Epithelial cell of proximal tubule (primary cell): ENCODE results near the gene IZUMO1R. TPM values are rescaled to one million over a fixed set of nuclear protein-coding genes. Genes with fewer than 3 reads are reported as not detected.
A peak's percentile ranks its signal among the peaks of the same experiment; 100 is the strongest.

Source experiments
- DNase-seq: peaks from one replicate; pipeline ENCODE4 v3.0.0-alpha.2; 2011; ENCODE audit warnings: low read depth
- H3K4me3 ChIP-seq: 2 replicates; pipeline ENCODE4 v1.5.1; 2011; ENCODE audit warnings: low read depth, mild to moderate bottlenecking, low read length
- total RNA-seq: library from RNA; depleted of rRNA; stranded (reverse); fragments of >200 nt; gene quantifications from 2 replicates; pipeline ENCODE4 v1.2.3, GENCODE V29; 2015
- TF ChIP-seq, protein P1 (sequence below): conservative IDR thresholded peaks from 2 replicates; pipeline ENCODE4 v1.5.1; 2012; ENCODE audit warnings: low read depth, mild to moderate bottlenecking, low read length

The IZUMO1R gene
- total RNA-seq, 1 donor from 2014 or later: not detected

DNA sequence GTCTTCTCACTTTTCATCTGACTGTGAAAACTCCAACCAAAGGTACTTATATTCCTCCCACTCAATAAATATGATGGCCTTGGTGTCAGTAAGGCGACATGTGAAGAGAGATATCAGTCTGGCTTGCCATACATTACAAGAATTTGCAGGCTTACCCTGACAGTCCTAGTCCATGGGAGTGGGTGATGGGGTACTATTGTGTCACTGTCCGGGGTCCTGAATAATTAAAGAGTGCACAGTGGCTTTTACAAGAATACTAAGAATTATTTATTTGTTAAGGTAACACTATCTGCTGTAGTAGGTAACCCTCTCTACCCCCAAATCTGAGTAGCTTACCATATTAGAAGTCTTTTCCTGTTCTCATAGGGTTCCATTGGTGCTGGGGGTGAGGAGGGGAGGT lies 23.1 kb upstream of the IZUMO1R start:
- no peak for DNase-seq
- TF ChIP-seq, protein P1, sequence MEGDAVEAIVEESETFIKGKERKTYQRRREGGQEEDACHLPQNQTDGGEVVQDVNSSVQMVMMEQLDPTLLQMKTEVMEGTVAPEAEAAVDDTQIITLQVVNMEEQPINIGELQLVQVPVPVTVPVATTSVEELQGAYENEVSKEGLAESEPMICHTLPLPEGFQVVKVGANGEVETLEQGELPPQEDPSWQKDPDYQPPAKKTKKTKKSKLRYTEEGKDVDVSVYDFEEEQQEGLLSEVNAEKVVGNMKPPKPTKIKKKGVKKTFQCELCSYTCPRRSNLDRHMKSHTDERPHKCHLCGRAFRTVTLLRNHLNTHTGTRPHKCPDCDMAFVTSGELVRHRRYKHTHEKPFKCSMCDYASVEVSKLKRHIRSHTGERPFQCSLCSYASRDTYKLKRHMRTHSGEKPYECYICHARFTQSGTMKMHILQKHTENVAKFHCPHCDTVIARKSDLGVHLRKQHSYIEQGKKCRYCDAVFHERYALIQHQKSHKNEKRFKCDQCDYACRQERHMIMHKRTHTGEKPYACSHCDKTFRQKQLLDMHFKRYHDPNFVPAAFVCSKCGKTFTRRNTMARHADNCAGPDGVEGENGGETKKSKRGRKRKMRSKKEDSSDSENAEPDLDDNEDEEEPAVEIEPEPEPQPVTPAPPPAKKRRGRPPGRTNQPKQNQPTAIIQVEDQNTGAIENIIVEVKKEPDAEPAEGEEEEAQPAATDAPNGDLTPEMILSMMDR: no peak

DNA sequence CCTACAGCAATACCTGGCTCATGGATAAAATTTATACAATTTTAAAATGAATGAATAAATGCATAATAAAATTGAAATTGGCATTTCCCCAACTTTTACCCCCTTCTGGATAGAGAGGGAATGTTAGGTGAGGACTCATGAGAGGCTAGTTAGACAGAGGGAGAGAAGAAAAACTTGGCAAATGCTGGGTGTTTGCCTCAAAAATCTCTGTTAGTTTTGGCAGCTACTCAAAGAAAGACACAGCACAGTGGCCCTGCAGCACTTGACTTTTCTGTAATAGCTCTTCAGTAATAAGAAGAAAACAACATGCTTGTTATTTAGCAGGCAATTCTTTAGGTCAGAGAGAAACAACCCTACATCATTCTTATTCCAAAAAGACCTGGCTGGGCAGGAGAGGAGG lies 20.7 kb upstream of the IZUMO1R start:
- H3K4me3 ChIP-seq: no peak overlapping the region
- no peak for DNase-seq
- TF ChIP-seq, protein P1: no peak

More for the DNA sequence above, 23.1 kb upstream of the IZUMO1R start:
- H3K4me3 ChIP-seq: no peak overlapping the region

DNA sequence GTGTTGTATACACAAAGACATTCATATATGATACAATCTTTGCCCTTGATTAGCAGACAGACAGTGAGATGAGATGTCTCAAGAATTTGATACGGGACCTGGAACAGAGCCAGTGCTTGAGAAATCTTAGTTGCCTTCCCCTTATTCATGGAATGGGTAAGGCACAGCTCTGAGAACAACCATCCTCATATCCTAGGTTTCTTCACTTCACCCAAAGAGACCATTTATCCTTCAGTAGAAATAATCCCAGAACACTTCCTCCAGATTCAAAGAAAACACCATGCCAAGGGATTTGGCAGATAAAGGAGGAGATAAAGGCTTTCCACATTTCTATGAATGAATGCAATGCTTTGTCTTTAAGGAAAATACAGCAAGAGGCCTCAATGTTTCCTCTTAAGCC lies 8.8 kb upstream of the IZUMO1R start:
- no peak overlapping the region for H3K4me3 ChIP-seq
- no peak for DNase-seq
- TF ChIP-seq, protein P1: no peak

DNA sequence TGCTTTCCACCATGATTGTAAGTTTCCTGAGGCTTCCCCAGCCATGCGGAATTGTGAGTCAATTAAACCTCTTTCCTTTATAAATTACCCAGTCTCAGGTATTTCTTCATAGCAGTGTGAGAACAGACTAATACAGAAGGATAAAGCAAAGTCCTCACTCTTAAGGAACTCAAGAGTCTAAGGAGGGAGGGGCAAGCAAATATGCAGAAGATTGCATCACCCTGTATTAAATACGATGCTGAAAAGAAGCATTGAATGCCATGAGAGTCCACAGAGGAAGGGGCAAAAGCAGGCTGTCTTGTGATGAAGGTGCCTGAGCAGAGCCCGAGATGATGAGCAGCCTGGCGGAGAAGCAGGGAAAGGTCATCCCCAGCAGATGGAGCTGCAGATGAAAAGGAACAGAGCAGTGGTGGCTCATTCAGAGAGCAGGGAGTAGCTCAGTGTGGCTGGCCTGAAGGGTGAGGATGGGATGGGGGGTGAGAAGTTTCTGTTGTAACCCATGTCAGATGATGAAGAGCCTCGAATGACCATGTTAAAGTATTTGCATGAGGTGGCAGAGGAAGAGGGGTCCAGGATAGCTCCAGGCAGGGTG lies 6.3 kb upstream of the IZUMO1R start:
- no peak overlapping the region for H3K4me3 ChIP-seq
- TF ChIP-seq, protein P1: peak; percentile 10
- DNase-seq: no peak

DNA sequence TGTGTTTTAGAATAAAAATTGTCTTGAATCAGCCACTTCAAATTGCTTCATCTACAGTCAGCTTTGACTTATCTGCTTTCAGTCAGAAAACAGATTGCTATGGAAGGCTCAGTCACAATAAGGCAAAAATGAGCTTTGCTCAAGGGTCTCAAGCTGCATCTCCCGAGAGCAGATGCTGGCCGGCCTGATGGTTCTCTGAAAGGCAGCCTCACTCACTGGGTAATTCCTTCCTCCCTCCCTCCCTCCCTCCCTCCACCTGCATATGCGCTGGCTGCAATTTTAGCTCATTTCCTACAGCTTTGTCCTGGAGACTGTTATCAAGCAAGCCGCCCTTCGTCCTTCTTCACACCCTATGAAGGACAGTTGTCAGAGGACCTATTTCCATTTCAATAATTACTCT lies 1.6 kb upstream of the IZUMO1R start:
- DNase-seq: no peak
- H3K4me3 ChIP-seq: no peak overlapping the region
- TF ChIP-seq, protein P1: no peak

DNA sequence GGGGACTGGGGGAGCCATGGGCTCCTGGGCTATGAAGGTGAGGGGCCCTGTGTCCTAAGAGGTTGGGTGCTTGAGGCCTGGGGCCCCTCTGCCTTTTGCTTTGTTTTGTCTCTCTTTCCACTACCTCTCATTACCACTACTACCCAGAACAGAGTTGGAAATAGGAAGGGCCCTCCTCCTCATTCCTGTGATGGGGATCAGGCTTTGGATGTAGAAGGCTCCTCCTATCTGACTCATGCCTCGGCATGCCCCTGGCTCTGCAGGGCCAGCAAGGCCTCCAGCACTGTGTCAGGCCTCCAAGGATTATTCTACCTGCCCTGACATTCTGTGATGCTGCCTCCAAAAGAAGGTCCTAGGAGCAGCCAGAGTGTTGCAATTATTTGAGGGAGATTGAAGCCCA lies 766 bp downstream of the IZUMO1R start:
- no peak overlapping the region for H3K4me3 ChIP-seq
- TF ChIP-seq, protein P1: no peak
- no peak for DNase-seq

DNA sequence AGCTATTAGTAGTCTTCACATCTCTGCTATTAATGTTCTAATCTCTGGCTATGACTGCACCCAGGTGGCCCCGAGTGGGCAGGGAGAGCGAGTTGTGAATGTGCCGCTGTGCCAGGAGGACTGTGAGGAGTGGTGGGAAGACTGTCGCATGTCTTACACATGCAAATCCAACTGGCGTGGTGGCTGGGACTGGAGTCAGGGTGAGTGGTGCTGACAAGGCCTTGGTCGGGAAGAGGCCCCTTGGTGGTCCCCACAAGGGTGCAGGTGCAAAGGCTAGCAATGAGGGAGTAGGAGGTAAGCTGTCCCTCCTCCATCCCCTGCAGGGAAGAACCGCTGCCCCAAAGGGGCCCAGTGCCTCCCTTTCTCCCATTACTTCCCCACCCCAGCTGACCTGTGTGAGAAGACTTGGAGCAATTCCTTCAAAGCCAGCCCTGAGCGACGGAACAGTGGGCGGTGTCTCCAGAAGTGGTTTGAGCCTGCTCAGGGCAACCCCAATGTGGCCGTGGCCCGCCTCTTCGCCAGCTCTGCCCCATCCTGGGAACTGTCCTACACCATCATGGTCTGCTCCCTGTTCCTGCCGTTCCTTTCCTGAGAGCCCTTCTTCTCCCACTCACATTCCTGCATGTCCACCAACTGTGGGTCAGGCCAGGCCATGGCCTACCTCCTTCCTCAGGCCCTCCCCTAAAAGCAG lies 2.9 kb downstream of the IZUMO1R start:
- TF ChIP-seq, protein P1: no peak
- DNase-seq: no peak
- H3K4me3 ChIP-seq: no peak overlapping the region
